GM12878 (cell line): ENCODE measurements around the gene ANGEL2. TPM values are rescaled to one million over a fixed set of nuclear protein-coding genes. Genes with fewer than 3 reads are reported as not detected.

ENCODE experiments used
- ATAC-seq: fragments of 200-7000 bp; cut with Tn5 transposase; 3 replicates; pipeline ENCODE4 v1.9.1; 2020; ENCODE audit warnings: mild to moderate bottlenecking, moderate library complexity
- BruUV-seq: library from RNA; stranded (reverse); fragments of 400-500 nt; replicated peaks from 2 replicates; lab custom pipeline; 2021; lab: Mats Ljungman, UMichigan
- CTCF ChIA-PET: fragments of 300-600 bp; sonication (Branson Sonifier 250); formaldehyde crosslinking; extraction: SDS; loops from one replicate; lab custom pipeline; 2021; ENCODE audit warnings: inconsistent platforms; lab: Yijun Ruan, JAX
- POLR2A ChIA-PET: fragments of 350-600 bp; formaldehyde crosslinking; extraction: SDS; loops from one replicate; lab custom pipeline; 2021; ENCODE audit warnings: inconsistent platforms; lab: Charles Lee
- RAD21 ChIA-PET: fragments of 300-600 bp; sonication (Branson Sonifier 250); formaldehyde crosslinking; loops from one replicate; lab custom pipeline; 2023; ENCODE audit warnings: antibody characterized with exemption; ENCODE audit not compliant: unreplicated experiment; lab: Charles Lee
- SMC1A ChIA-PET: fragments of 300-600 bp; sonication (Branson Sonifier 250); formaldehyde crosslinking; loops from one replicate; lab custom pipeline; 2023; ENCODE audit not compliant: unreplicated experiment, uncharacterized antibody; lab: Charles Lee
- DNase-seq: peaks from one replicate; pipeline ENCODE4 v3.0.0-alpha.2; 2011; ENCODE audit warnings: low read depth, low spot score
- FAIRE-seq: peaks from 3 replicates; lab custom pipeline; 2011; peaks lifted over from hg19 to GRCh38; lab: Jason Lieb, UNC
- H2AFZ ChIP-seq: 2 replicates; pipeline ENCODE4 v1.6.0; 2011; ENCODE audit warnings: low read depth, low read length, control low read depth; ENCODE audit not compliant: control insufficient read depth
- H3K27ac ChIP-seq: 2 replicates; pipeline ENCODE4 v1.5.1; 2011; ENCODE audit warnings: control low read depth; ENCODE audit not compliant: control insufficient read depth, insufficient read depth
- H3K27me3 ChIP-seq, 2 experiments: replicated peaks in 1 of 2; 2 replicates each; pipeline versions ENCODE4 v1.6.0 to v1.6.1; 2011; ENCODE audit warnings: low read length in 1 of 2; ENCODE audit not compliant: control insufficient read depth in 2 of 2, insufficient read depth in 2 of 2
- H3K36me3 ChIP-seq, 2 experiments: 2 replicates each; pipeline ENCODE4 v1.5.1; 2011; ENCODE audit warnings: low read length in 1 of 2; ENCODE audit not compliant: control insufficient read depth in 2 of 2, insufficient read depth in 2 of 2
- H3K4me1 ChIP-seq: 2 replicates; pipeline ENCODE4 v1.6.1; 2011; ENCODE audit warnings: mild to moderate bottlenecking, low read length, moderate library complexity, mixed read lengths; ENCODE audit not compliant: control insufficient read depth, insufficient read depth
- H3K4me2 ChIP-seq: 2 replicates; pipeline ENCODE4 v1.6.0; 2011; ENCODE audit warnings: control low read depth; ENCODE audit not compliant: control insufficient read depth, insufficient read depth
- H3K4me3 ChIP-seq: fragments of 200-600 bp; sonication (generic); 2 replicates; pipeline ENCODE4 v1.5.1; 2016
- H3K79me2 ChIP-seq: 2 replicates; pipeline ENCODE4 v1.6.0; 2011; ENCODE audit warnings: low read length; ENCODE audit not compliant: control insufficient read depth, insufficient read depth
- H3K9ac ChIP-seq: 2 replicates; pipeline ENCODE4 v1.8.0; 2011; ENCODE audit warnings: low read length, control low read depth, mixed read lengths; ENCODE audit not compliant: control insufficient read depth, insufficient read depth
- H3K9me3 ChIP-seq: replicated peaks from 3 replicates; pipeline ENCODE4 v1.5.1; 2011; ENCODE audit warnings: mild to moderate bottlenecking, low read length; ENCODE audit not compliant: control insufficient read depth, insufficient read depth
- H4K20me1 ChIP-seq: 2 replicates; pipeline ENCODE4 v1.6.0; 2011; ENCODE audit not compliant: control insufficient read depth, insufficient read depth
- IKZF2 ChIP-seq, 2 experiments: fragments of 450-650 bp; IDR thresholded peaks; 2 replicates each; pipeline ENCODE4 v1.6.1; 2017; ENCODE audit warnings: mild to moderate bottlenecking in 2 of 2, moderate library complexity in 2 of 2
- MTA3 ChIP-seq: IDR thresholded peaks from 2 replicates; pipeline ENCODE4 v1.6.1; 2012; ENCODE audit warnings: low read length, inconsistent platforms, borderline replicate concordance
- PAX8 ChIP-seq: fragments of 450-650 bp; IDR thresholded peaks from 2 replicates; pipeline ENCODE4 v1.6.1; 2017; ENCODE audit warnings: mild to moderate bottlenecking, moderate library complexity
- POLR2AphosphoS5 ChIP-seq: IDR thresholded peaks from 2 replicates; pipeline ENCODE4 v1.6.1; 2011; ENCODE audit warnings: mild to moderate bottlenecking, low read length, inconsistent platforms
- RELA ChIP-seq: fragments of 450-650 bp; IDR thresholded peaks from 2 replicates; pipeline ENCODE4 v1.8.0; 2014; ENCODE audit warnings: borderline replicate concordance; ENCODE audit not compliant: partially characterized antibody
- WGBS: methylation state at CpG from one replicate; pipeline ENCODE4 v1.1.6; 2016; ENCODE audit warnings: low lambda C conversion rate; ENCODE audit not compliant: insufficient replicate concordance, insufficient coverage; ENCODE audit errors: missing lambda C conversion rate; 5-methylcytosine and 5-hydroxymethylcytosine counted together
- in situ Hi-C: fragments of 300-500 bp; cut with MboI; formaldehyde crosslinking; loops from 9 replicates; pipeline ENCODE4 v1.14.3; 2018; ENCODE audit warnings: mixed read lengths
- intact Hi-C: fragments of 100-400 bp; cut with micrococcal nuclease; formaldehyde crosslinking; loops from one replicate; pipeline ENCODE4 v1.14.2; 2022; ENCODE audit not compliant: unreplicated experiment
- polyA plus RNA-seq, 11 experiments: library from polyadenylated mRNA; depleted of rRNA in 4 of 11; unstranded in 6 of 11; stranded (reverse) in 5 of 11; fragments of >200 nt; fragmentation: Nextera tagmentation in 4 of 11; fragmentation: Illumina TruSeq in 1 of 11; extraction: Ambion mirVana in 4 of 11; extraction: Trizol in 1 of 11; gene quantifications; 1 replicate in 1 of 11; 2 replicates in 10 of 11; pipeline versions ENCODE4 v1.2.1 to v1.2.3, GENCODE V29; 2011 to 2016; ENCODE audit warnings: inconsistent platforms in 2 of 11, missing spikeins in 2 of 11, low read depth in 1 of 11
- total RNA-seq, 4 experiments: library from RNA; depleted of rRNA in 3 of 4; stranded (reverse); fragments of >200 nt in 3 of 4; fragmentation: Illumina TruSeq in 1 of 4; extraction: Trizol in 1 of 4; gene quantifications; 2 replicates each; pipeline versions ENCODE4 v1.2.1 to v1.2.3, GENCODE V29; 2013 to 2021
- TF ChIP-seq, protein P1 (sequence below): fragments of 450-650 bp; formaldehyde crosslinking; IDR thresholded peaks from 2 replicates; pipeline ENCODE4 v1.4.0; 2022; ENCODE audit warnings: mild to moderate bottlenecking, moderate library complexity
- TF ChIP-seq, protein P2 (sequence below): fragments of 450-650 bp; formaldehyde crosslinking; IDR thresholded peaks from 2 replicates; pipeline ENCODE4 v1.5.0; 2022; ENCODE audit warnings: mild to moderate bottlenecking, missing genetic modification characterization
- TF ChIP-seq, protein P3 (sequence below): fragments of 450-650 bp; IDR thresholded peaks from 2 replicates; pipeline ENCODE4 v1.6.1; 2017; ENCODE audit warnings: mild to moderate bottlenecking, low read depth, inconsistent platforms; ENCODE audit not compliant: poor library complexity, severe bottlenecking
- TF ChIP-seq, protein P4 (sequence below): fragments of 450-650 bp; IDR thresholded peaks from 2 replicates; pipeline ENCODE4 v1.6.1; 2014; ENCODE audit warnings: mild to moderate bottlenecking

ANGEL2 gene
- total and polyA plus RNA-seq, 10 of the 15 experiments (the other 5 are each of a cell fraction or from before 2014, with no cell fraction given): 6.3 to 53.9 (median 30.7) TPM

DNA sequence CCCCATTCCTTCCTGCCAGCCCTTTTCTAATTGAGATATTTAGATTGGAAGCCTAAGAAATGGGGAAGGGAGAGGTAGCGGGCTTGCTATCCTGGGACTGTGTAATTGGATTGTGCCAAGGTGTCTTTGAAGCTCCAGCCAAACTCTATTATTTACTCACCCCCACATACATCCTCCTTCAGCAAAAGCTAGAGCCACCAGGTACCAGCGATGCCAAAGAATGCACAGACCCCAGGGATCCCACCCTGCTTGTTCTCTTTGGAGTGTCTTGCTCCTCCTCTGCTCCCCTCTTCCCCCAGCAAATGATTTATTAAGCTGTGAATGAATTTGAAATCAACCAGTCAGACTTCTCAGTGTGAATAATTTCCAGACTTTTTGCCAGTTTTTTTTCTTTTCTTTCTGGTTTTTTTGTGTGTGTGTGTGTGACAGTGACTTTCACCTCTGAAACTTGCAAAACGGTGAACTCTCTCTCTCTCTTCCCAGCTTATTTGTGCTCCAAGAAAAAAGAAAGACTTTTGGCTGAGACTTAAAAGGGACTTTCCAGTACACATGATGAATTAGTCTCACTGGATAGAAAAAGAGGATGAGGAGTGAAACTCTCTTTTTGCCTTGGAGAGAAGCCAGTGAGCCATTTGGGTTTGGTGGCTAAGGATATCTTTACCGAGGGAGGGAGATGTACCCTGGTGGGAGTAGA, 63.6 kb downstream of the ANGEL2 start:
- TSS peak; percentile 55 for BruUV-seq
- ChIA-PET CTCF (interaction anchor here (0.7 to 2.6 kb wide), 9 partner anchors 16 to 874 kb away, joined by 3 to 17 read pairs (median 4); no protein-coding TSS in a partner anchor), POLR2A (interaction anchor here (0.7 to 7.4 kb wide), 14 partner anchors 13 to 161 kb away, joined by 3 to 55 read pairs (median 5); partner anchors contain the start of genes FLVCR1, NSL1 and TATDN3), SMC1A (interaction anchor here (0.8 to 6.1 kb wide), 10 partner anchors 12 to 91 kb away, joined by 3 to 75 read pairs (median 7); no protein-coding TSS in a partner anchor), RAD21 (interaction anchor here (1.0 to 3.6 kb wide), 8 partner anchors 14 to 132 kb away, joined by 3 to 17 read pairs (median 6); partner anchors contain the start of gene FLVCR1)
- Histone ChIP-seq H3K36me3 (no peaks in the 10 kb centered on the region), H3K9me3 (no peaks in the 10 kb centered on the region), H2AFZ (no peak overlapping the region), H4K20me1 (no peaks in the 10 kb centered on the region), H3K27ac (peak overlapping the region; percentile 92), H3K4me2 (peak overlapping the region; percentile 64), H3K9ac (peak overlapping the region; percentile 77), H3K4me3 (peak overlapping the region; percentile 95), H3K4me1 (peaks cover 46% of the 10 kb centered on the region), H3K79me2 (peaks cover 64% of the 10 kb centered on the region), H3K27me3 (no peaks in the 10 kb centered on the region)
- intact Hi-C loops: loop anchor here (5.0 kb wide), 2 partner anchors 45 to 340 kb away; no protein-coding TSS in a partner anchor
- in situ Hi-C loops: no loop called here
- DNase-seq (no peak), ATAC-seq (no peak), FAIRE-seq (no peak)
- WGBS: 43% methylated on average over 4 of the region's 4 CpGs
- no peak for TF ChIP-seq RELA
- TF ChIP-seq, protein P1, sequence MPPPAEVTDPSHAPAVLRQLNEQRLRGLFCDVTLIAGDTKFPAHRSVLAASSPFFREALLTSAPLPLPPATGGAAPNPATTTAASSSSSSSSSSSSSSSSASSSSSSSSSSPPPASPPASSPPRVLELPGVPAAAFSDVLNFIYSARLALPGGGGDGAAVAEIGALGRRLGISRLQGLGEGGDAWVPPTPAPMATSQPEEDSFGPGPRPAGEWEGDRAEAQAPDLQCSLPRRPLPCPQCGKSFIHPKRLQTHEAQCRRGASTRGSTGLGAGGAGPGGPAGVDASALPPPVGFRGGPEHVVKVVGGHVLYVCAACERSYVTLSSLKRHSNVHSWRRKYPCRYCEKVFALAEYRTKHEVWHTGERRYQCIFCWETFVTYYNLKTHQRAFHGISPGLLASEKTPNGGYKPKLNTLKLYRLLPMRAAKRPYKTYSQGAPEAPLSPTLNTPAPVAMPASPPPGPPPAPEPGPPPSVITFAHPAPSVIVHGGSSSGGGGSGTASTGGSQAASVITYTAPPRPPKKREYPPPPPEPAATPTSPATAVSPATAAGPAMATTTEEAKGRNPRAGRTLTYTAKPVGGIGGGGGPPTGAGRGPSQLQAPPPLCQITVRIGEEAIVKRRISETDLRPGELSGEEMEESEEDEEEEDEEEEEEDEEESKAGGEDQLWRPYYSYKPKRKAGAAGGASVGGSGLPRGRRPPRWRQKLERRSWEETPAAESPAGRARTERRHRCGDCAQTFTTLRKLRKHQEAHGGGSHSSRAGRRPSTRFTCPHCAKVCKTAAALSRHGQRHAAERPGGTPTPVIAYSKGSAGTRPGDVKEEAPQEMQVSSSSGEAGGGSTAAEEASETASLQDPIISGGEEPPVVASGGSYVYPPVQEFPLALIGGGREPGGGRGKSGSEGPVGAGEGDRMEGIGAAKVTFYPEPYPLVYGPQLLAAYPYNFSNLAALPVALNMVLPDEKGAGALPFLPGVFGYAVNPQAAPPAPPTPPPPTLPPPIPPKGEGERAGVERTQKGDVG (CRISPR knock-in tag): no peak
- TF ChIP-seq, protein P2, sequence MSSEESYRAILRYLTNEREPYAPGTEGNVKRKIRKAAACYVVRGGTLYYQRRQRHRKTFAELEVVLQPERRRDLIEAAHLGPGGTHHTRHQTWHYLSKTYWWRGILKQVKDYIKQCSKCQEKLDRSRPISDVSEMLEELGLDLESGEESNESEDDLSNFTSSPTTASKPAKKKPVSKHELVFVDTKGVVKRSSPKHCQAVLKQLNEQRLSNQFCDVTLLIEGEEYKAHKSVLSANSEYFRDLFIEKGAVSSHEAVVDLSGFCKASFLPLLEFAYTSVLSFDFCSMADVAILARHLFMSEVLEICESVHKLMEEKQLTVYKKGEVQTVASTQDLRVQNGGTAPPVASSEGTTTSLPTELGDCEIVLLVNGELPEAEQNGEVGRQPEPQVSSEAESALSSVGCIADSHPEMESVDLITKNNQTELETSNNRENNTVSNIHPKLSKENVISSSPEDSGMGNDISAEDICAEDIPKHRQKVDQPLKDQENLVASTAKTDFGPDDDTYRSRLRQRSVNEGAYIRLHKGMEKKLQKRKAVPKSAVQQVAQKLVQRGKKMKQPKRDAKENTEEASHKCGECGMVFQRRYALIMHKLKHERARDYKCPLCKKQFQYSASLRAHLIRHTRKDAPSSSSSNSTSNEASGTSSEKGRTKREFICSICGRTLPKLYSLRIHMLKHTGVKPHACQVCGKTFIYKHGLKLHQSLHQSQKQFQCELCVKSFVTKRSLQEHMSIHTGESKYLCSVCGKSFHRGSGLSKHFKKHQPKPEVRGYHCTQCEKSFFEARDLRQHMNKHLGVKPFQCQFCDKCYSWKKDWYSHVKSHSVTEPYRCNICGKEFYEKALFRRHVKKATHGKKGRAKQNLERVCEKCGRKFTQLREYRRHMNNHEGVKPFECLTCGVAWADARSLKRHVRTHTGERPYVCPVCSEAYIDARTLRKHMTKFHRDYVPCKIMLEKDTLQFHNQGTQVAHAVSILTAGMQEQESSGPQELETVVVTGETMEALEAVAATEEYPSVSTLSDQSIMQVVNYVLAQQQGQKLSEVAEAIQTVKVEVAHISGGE (CRISPR knock-in tag): no peak
- no peak for TF ChIP-seq POLR2AphosphoS5
- peak in 1 of 2 experiments; percentile 11; a peak in 1 of 4 replicates for TF ChIP-seq IKZF2 (IDR thresholded peaks at IDR 0.05)
- TF ChIP-seq PAX8: no peak
- TF ChIP-seq, protein P3, sequence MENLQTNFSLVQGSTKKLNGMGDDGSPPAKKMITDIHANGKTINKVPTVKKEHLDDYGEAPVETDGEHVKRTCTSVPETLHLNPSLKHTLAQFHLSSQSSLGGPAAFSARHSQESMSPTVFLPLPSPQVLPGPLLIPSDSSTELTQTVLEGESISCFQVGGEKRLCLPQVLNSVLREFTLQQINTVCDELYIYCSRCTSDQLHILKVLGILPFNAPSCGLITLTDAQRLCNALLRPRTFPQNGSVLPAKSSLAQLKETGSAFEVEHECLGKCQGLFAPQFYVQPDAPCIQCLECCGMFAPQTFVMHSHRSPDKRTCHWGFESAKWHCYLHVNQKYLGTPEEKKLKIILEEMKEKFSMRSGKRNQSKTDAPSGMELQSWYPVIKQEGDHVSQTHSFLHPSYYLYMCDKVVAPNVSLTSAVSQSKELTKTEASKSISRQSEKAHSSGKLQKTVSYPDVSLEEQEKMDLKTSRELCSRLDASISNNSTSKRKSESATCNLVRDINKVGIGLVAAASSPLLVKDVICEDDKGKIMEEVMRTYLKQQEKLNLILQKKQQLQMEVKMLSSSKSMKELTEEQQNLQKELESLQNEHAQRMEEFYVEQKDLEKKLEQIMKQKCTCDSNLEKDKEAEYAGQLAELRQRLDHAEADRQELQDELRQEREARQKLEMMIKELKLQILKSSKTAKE: peak; percentile 39
- no peak for TF ChIP-seq MTA3
- TF ChIP-seq, protein P4, sequence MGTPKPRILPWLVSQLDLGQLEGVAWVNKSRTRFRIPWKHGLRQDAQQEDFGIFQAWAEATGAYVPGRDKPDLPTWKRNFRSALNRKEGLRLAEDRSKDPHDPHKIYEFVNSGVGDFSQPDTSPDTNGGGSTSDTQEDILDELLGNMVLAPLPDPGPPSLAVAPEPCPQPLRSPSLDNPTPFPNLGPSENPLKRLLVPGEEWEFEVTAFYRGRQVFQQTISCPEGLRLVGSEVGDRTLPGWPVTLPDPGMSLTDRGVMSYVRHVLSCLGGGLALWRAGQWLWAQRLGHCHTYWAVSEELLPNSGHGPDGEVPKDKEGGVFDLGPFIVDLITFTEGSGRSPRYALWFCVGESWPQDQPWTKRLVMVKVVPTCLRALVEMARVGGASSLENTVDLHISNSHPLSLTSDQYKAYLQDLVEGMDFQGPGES: no peak
